GM12878 (cell line): Measurements from ENCODE around the gene CCDC3. TPM values are rescaled to one million over a fixed set of nuclear protein-coding genes. Genes with fewer than 3 reads are reported as not detected.

Experiments used
- ATAC-seq: fragments of 200-7000 bp; cut with Tn5 transposase; 3 replicates; pipeline ENCODE4 v1.9.1; 2020; ENCODE audit warnings: mild to moderate bottlenecking, moderate library complexity
- BruUV-seq: library from RNA; stranded (reverse); fragments of 400-500 nt; replicated peaks from 2 replicates; lab custom pipeline; 2021; lab: Mats Ljungman, UMichigan
- CTCF ChIA-PET: fragments of 300-600 bp; sonication (Branson Sonifier 250); formaldehyde crosslinking; extraction: SDS; loops from one replicate; lab custom pipeline; 2021; ENCODE audit warnings: inconsistent platforms; lab: Yijun Ruan, JAX
- POLR2A ChIA-PET: fragments of 350-600 bp; formaldehyde crosslinking; extraction: SDS; loops from one replicate; lab custom pipeline; 2021; ENCODE audit warnings: inconsistent platforms; lab: Charles Lee
- RAD21 ChIA-PET: fragments of 300-600 bp; sonication (Branson Sonifier 250); formaldehyde crosslinking; loops from one replicate; lab custom pipeline; 2023; ENCODE audit warnings: antibody characterized with exemption; ENCODE audit not compliant: unreplicated experiment; lab: Charles Lee
- SMC1A ChIA-PET: fragments of 300-600 bp; sonication (Branson Sonifier 250); formaldehyde crosslinking; loops from one replicate; lab custom pipeline; 2023; ENCODE audit not compliant: unreplicated experiment, uncharacterized antibody; lab: Charles Lee
- DNase-seq: peaks from one replicate; pipeline ENCODE4 v3.0.0-alpha.2; 2011; ENCODE audit warnings: low read depth, low spot score
- FAIRE-seq: peaks from 3 replicates; lab custom pipeline; 2011; peaks lifted over from hg19 to GRCh38; lab: Jason Lieb, UNC
- H2AFZ ChIP-seq: 2 replicates; pipeline ENCODE4 v1.6.0; 2011; ENCODE audit warnings: low read depth, low read length, control low read depth; ENCODE audit not compliant: control insufficient read depth
- H3K27ac ChIP-seq: 2 replicates; pipeline ENCODE4 v1.5.1; 2011; ENCODE audit warnings: control low read depth; ENCODE audit not compliant: control insufficient read depth, insufficient read depth
- H3K27me3 ChIP-seq, 2 experiments: replicated peaks in 1 of 2; 2 replicates each; pipeline versions ENCODE4 v1.6.0 to v1.6.1; 2011; ENCODE audit warnings: low read length in 1 of 2; ENCODE audit not compliant: control insufficient read depth in 2 of 2, insufficient read depth in 2 of 2
- H3K36me3 ChIP-seq, 2 experiments: 2 replicates each; pipeline ENCODE4 v1.5.1; 2011; ENCODE audit warnings: low read length in 1 of 2; ENCODE audit not compliant: control insufficient read depth in 2 of 2, insufficient read depth in 2 of 2
- H3K4me1 ChIP-seq: 2 replicates; pipeline ENCODE4 v1.6.1; 2011; ENCODE audit warnings: mild to moderate bottlenecking, low read length, moderate library complexity, mixed read lengths; ENCODE audit not compliant: control insufficient read depth, insufficient read depth
- H3K4me2 ChIP-seq: 2 replicates; pipeline ENCODE4 v1.6.0; 2011; ENCODE audit warnings: control low read depth; ENCODE audit not compliant: control insufficient read depth, insufficient read depth
- H3K4me3 ChIP-seq: fragments of 200-600 bp; sonication (generic); 2 replicates; pipeline ENCODE4 v1.5.1; 2016
- H3K79me2 ChIP-seq: 2 replicates; pipeline ENCODE4 v1.6.0; 2011; ENCODE audit warnings: low read length; ENCODE audit not compliant: control insufficient read depth, insufficient read depth
- H3K9ac ChIP-seq: 2 replicates; pipeline ENCODE4 v1.8.0; 2011; ENCODE audit warnings: low read length, control low read depth, mixed read lengths; ENCODE audit not compliant: control insufficient read depth, insufficient read depth
- H3K9me3 ChIP-seq: replicated peaks from 3 replicates; pipeline ENCODE4 v1.5.1; 2011; ENCODE audit warnings: mild to moderate bottlenecking, low read length; ENCODE audit not compliant: control insufficient read depth, insufficient read depth
- H4K20me1 ChIP-seq: 2 replicates; pipeline ENCODE4 v1.6.0; 2011; ENCODE audit not compliant: control insufficient read depth, insufficient read depth
- BACH1 ChIP-seq: fragments of 450-650 bp; IDR thresholded peaks from 2 replicates; pipeline ENCODE4 v1.6.1; 2017; ENCODE audit warnings: mild to moderate bottlenecking, borderline replicate concordance
- BMI1 ChIP-seq: fragments of 450-650 bp; IDR thresholded peaks from 2 replicates; pipeline ENCODE4 v1.6.1; 2016; ENCODE audit warnings: mild to moderate bottlenecking, moderate library complexity, borderline replicate concordance
- CREB1 ChIP-seq: IDR thresholded peaks from 2 replicates; pipeline ENCODE4 v1.6.1; 2012; ENCODE audit warnings: low read depth, mild to moderate bottlenecking, inconsistent platforms
- CREM ChIP-seq: IDR thresholded peaks from 2 replicates; pipeline ENCODE4 v1.6.1; 2014; ENCODE audit warnings: antibody characterized with exemption, low read depth
- IRF5 ChIP-seq: fragments of 450-650 bp; IDR thresholded peaks from 2 replicates; pipeline ENCODE4 v1.6.1; 2017; ENCODE audit warnings: borderline replicate concordance
- MAX ChIP-seq: IDR thresholded peaks from 2 replicates; pipeline ENCODE4 v1.6.1; 2012; ENCODE audit warnings: low read depth, low read length, improper control_type of control experiment
- MEF2A ChIP-seq: IDR thresholded peaks from 2 replicates; pipeline ENCODE4 v1.6.1; 2011; ENCODE audit warnings: low read depth, mild to moderate bottlenecking, low read length, moderate library complexity; ENCODE audit not compliant: insufficient read depth
- NFIC ChIP-seq: IDR thresholded peaks from 2 replicates; pipeline ENCODE4 v1.6.1; 2012; ENCODE audit warnings: low read depth, mild to moderate bottlenecking, inconsistent platforms, low read length, moderate library complexity
- NR2C2 ChIP-seq: IDR thresholded peaks from 2 replicates; pipeline ENCODE4 v1.6.1; 2011; ENCODE audit warnings: borderline replicate concordance, low read depth; ENCODE audit not compliant: control insufficient read depth, insufficient read length
- NRF1 ChIP-seq: conservative IDR thresholded peaks from 2 replicates; pipeline ENCODE4 v1.6.1; 2011; ENCODE audit warnings: mild to moderate bottlenecking, low read depth, low read length, improper control_type of control experiment
- RAD21 ChIP-seq: IDR thresholded peaks from 2 replicates; pipeline ENCODE4 v1.6.1; 2011; ENCODE audit warnings: mild to moderate bottlenecking, low read depth, low read length, moderate library complexity; ENCODE audit not compliant: insufficient read depth
- RELA ChIP-seq: fragments of 450-650 bp; IDR thresholded peaks from 2 replicates; pipeline ENCODE4 v1.8.0; 2014; ENCODE audit warnings: borderline replicate concordance; ENCODE audit not compliant: partially characterized antibody
- SREBF1 ChIP-seq: IDR thresholded peaks from 2 replicates; pipeline ENCODE4 v1.6.1; 2012; ENCODE audit warnings: mild to moderate bottlenecking, low read length
- TARDBP ChIP-seq: IDR thresholded peaks from 2 replicates; pipeline ENCODE4 v1.6.1; 2016; ENCODE audit warnings: borderline replicate concordance
- ZBTB40 ChIP-seq: fragments of 450-650 bp; IDR thresholded peaks from 2 replicates; pipeline ENCODE4 v1.6.1; 2016; ENCODE audit warnings: mild to moderate bottlenecking, moderate library complexity, borderline replicate concordance
- WGBS: methylation state at CpG from one replicate; pipeline ENCODE4 v1.1.6; 2016; ENCODE audit warnings: low lambda C conversion rate; ENCODE audit not compliant: insufficient replicate concordance, insufficient coverage; ENCODE audit errors: missing lambda C conversion rate; 5-methylcytosine and 5-hydroxymethylcytosine counted together
- in situ Hi-C: fragments of 300-500 bp; cut with MboI; formaldehyde crosslinking; loops from 9 replicates; pipeline ENCODE4 v1.14.3; 2018; ENCODE audit warnings: mixed read lengths
- intact Hi-C: fragments of 100-400 bp; cut with micrococcal nuclease; formaldehyde crosslinking; loops from one replicate; pipeline ENCODE4 v1.14.2; 2022; ENCODE audit not compliant: unreplicated experiment
- polyA plus RNA-seq, 11 experiments: library from polyadenylated mRNA; depleted of rRNA in 4 of 11; unstranded in 6 of 11; stranded (reverse) in 5 of 11; fragments of >200 nt; fragmentation: Nextera tagmentation in 4 of 11; fragmentation: Illumina TruSeq in 1 of 11; extraction: Ambion mirVana in 4 of 11; extraction: Trizol in 1 of 11; gene quantifications; 1 replicate in 1 of 11; 2 replicates in 10 of 11; pipeline versions ENCODE4 v1.2.1 to v1.2.3, GENCODE V29; 2011 to 2016; ENCODE audit warnings: inconsistent platforms in 2 of 11, missing spikeins in 2 of 11, low read depth in 1 of 11
- total RNA-seq, 4 experiments: library from RNA; depleted of rRNA in 3 of 4; stranded (reverse); fragments of >200 nt in 3 of 4; fragmentation: Illumina TruSeq in 1 of 4; extraction: Trizol in 1 of 4; gene quantifications; 2 replicates each; pipeline versions ENCODE4 v1.2.1 to v1.2.3, GENCODE V29; 2013 to 2021
- TF ChIP-seq, protein P1 (sequence below): IDR thresholded peaks from 2 replicates; pipeline ENCODE4 v1.6.1; 2011; ENCODE audit warnings: low read depth, low read length, improper control_type of control experiment, borderline replicate concordance

CCDC3 gene
- total and polyA plus RNA-seq, 10 of the 15 experiments (the other 5 are each of a cell fraction or from before 2014, with no cell fraction given) = 0.08 TPM; not detected in 9

DNA sequence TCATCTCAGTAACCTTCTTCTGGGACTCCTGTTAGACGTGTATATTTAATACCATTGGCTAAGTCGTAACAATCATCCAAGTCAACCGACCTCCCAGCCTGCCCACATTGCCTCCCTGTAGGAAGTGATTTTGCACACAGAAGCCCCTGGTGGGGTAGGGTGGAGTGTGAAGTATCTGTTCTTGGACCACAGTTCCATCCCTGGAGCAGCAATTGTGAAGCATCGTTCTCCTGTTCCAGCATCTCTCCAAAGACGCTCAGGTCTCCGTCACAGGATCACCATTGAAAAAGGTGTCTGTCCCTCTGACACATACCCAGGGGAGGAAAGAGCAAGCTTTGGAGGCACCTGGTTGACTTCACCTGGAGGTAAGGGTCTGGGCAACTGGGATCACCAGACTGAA, 72.9 kb downstream of the CCDC3 start (continued):
- TF ChIP-seq ZBTB40 (no peak), CREM (no peak), BACH1 (no peak), TARDBP (no peak), RAD21 (no peak), BMI1 (no peak)

- no peaks in the 10 kb centered on the region for H3K9me3 ChIP-seq
- no peaks in the 10 kb centered on the region for H3K36me3 ChIP-seq
- intact Hi-C loops = no loop called here
- H3K79me2 ChIP-seq = no peaks in the 10 kb centered on the region
- CTCF ChIA-PET = no interaction called here
- no peak overlapping the region for H3K4me2 ChIP-seq
- in situ Hi-C loops = no loop called here
- no peak overlapping the region for H2AFZ ChIP-seq
- no peak for DNase-seq
- H3K27ac ChIP-seq = no peak overlapping the region
- RAD21 ChIA-PET = no interaction called here
- no peak overlapping the region for H3K4me3 ChIP-seq
- H3K9ac ChIP-seq = no peak overlapping the region
- POLR2A ChIA-PET = no interaction called here
- WGBS = 40% methylated on average over 1 of the region's 1 CpG
- SMC1A ChIA-PET = no interaction called here
- no peaks in the 10 kb centered on the region for H3K4me1 ChIP-seq
- FAIRE-seq = no peak
- no peaks in the 10 kb centered on the region; a peak in 2 of 4 replicates for H3K27me3 ChIP-seq
- BruUV-seq = no TSS peak
- no peak for ATAC-seq
- H4K20me1 ChIP-seq = no peaks in the 10 kb centered on the region
- no peak for TF ChIP-seq MEF2A
- TF ChIP-seq RELA = no peak
- no peak for TF ChIP-seq BACH1
- TF ChIP-seq MAX = no peak
- TF ChIP-seq SREBF1 = no peak
- no peak for TF ChIP-seq NR2C2
- TF ChIP-seq NFIC = no peak
- no peak for TF ChIP-seq CREB1
- TF ChIP-seq, protein P1, sequence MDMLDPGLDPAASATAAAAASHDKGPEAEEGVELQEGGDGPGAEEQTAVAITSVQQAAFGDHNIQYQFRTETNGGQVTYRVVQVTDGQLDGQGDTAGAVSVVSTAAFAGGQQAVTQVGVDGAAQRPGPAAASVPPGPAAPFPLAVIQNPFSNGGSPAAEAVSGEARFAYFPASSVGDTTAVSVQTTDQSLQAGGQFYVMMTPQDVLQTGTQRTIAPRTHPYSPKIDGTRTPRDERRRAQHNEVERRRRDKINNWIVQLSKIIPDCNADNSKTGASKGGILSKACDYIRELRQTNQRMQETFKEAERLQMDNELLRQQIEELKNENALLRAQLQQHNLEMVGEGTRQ = no peak
- no peak for TF ChIP-seq IRF5
- no peak for TF ChIP-seq NRF1
Measured at GRCh38 chr10:12927896-12928295, 73.6 kb downstream of the CCDC3 start.
